ENCODE results near the gene DLK1.

The DLK1 gene

DNA sequence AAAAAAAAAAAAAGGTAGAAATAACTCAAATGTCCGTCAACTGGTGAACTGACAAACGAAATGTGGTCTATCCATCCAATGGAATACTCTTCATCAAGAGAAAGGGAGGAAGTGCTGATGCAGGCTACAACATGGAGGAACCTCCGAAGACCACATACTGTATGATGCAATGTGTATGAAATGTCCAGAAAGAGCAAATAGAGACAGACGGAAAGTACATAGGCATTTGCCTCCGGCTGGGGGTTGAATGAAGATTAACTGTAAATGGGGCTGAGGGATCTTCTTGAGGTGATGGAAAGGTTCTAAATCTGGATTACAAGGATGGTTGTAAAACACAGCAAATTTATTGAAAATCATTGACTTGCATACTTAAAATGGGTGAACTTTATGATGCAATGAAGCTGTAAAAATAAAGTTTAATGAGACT lies 35.4 kb downstream of the DLK1 start:
- no peak for TF ChIP-seq ZFX (IDR thresholded peaks at IDR 0.05)
- TF ChIP-seq CTCF (conservative IDR thresholded peaks at IDR 0.05): no peak
- H3K27ac ChIP-seq: no peak overlapping the region

DNA sequence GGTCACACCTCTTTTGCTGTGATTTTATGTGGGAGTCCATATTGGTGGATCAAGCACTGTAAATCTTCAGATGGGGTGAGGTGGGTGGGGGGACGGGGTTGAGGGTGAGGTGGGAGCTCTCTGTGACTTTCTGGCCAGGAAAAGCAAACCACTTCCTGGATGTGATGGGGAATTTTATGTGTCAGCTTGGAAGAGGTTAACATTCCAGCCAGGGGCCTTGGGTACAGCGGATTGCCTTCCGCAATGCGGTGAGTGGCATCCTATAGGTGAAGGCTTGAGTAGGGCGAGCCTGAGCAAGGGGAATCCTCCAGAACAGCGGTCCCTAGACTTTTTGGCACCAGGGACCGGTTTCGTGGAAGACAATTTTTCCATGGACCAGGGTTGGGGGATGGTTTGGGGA lies 36.2 kb downstream of the DLK1 start:
- no peak for TF ChIP-seq CTCF (conservative IDR thresholded peaks at IDR 0.05)
- no peak for TF ChIP-seq ZFX (IDR thresholded peaks at IDR 0.05)
- no peak overlapping the region for H3K27ac ChIP-seq

DNA sequence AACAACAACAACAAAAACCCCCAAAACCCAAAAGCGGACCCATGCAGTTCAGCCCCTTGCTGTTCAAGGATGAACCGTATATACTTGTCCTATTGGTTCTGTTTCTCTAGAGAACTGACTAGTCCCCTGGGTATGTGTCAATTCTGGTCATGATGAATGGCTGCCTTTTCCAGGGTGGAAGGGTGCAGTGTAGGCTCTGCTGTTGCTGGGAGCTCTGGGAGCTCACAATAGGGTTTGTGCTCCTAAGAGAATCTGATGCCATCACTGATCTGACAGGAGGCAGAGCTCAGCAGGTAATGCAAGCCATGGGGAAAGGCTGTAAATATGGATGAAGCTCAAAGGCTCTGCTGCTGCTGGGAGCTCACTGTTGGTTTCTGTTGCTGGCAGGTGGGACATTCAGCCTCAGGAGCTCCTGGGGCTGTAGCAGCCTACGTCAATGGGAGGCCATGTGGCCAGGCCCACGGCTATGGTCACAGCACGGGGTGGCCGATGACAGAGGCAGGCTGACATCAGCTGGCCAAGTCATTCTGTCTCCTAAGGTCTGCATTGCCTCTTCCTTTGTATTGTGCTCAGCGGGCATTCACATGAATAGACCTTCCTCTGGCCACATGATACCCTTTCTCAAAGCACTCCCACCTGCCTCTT lies 37.9 kb downstream of the DLK1 start:
- no peak overlapping the region for H3K27ac ChIP-seq
- TF ChIP-seq ZFX (IDR thresholded peaks at IDR 0.05) (no peak), CTCF (conservative IDR thresholded peaks at IDR 0.05) (no peak)

DNA sequence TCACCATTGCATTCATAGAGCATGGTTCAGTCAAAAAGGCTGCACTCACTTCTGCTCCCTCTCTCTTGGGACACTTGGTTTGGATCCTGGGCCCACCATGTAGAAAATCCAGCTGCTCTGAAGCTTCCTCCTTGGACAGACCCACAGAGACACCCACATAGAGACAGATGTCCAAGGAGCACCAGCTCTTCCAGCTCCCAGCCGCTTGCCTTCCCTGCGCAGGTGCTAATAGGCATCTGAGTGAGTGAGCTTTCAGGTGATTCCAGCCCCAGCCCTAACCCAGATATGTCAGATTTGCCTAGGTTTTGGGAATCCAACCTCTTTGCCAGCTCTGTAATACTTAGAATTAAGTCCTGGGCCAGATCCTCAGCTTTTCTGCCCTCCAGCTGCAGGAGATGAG lies 38.6 kb downstream of the DLK1 start:
- TF ChIP-seq CTCF (conservative IDR thresholded peaks at IDR 0.05) (no peak), ZFX (IDR thresholded peaks at IDR 0.05) (no peak)
- no peak overlapping the region for H3K27ac ChIP-seq

GRCh38 chr14:100765991-100766390 lies 39.3 kb downstream of the DLK1 start:
- H3K27ac ChIP-seq: no peak overlapping the region

GRCh38 chr14:100767003-100767787 lies 40.5 kb downstream of the DLK1 start:
- TF ChIP-seq CTCF (conservative IDR thresholded peaks at IDR 0.05): no peak
- TF ChIP-seq ZFX (IDR thresholded peaks at IDR 0.05): no peak
- H3K27ac ChIP-seq: no peak overlapping the region

More at GRCh38 chr14:100765991-100766390, 39.3 kb downstream of the DLK1 start:
- no peak for TF ChIP-seq ZFX (IDR thresholded peaks at IDR 0.05)
- TF ChIP-seq CTCF (conservative IDR thresholded peaks at IDR 0.05): no peak

DNA sequence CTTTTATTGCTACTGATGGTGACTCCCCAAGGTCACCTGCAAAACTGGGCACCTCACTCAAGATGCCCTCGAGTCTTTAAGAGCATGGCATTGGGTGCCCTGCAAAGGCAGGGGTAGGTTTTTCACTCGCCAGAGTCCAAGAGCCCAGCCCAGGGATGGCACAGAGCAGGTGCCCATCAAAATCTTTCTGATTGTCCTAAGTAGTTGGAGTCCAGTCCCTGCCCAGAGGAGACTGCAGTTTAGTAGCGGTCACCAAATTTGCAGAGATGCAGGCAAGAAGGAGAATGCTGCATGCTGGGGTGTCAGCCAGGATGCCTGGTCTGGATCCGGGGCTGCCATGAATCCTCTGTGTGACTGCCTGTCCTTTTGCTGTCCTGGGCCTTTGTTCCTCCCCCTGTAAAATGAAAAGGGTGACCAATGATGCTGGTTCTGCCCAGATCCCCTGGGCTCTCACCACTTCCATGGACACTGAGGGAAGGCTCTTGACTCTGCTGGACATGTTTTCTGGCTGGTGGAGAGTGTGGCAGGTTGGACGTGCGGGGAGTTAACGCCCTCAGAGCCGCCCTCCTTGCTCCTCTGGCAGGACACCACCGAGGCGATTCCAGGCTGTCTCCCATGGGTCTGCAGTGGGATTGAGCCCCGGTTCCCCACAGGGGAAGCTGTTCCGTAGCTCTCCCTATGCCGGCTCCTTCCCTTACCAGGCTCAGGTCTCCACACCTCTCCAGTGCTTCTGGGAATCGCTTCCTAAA lies 41.3 kb downstream of the DLK1 start:
- H3K27ac ChIP-seq: no peak overlapping the region
- no peak for TF ChIP-seq CTCF (conservative IDR thresholded peaks at IDR 0.05)
- no peak for TF ChIP-seq ZFX (IDR thresholded peaks at IDR 0.05)
